Measurements from ENCODE around the gene KRTAP29-1.
"Not testable (repeated sequence)": the region's sequence is repeated elsewhere in the genome, so short reads cannot be mapped to it uniquely, and the experiment has no call there.

KRTAP29-1 gene

DNA sequence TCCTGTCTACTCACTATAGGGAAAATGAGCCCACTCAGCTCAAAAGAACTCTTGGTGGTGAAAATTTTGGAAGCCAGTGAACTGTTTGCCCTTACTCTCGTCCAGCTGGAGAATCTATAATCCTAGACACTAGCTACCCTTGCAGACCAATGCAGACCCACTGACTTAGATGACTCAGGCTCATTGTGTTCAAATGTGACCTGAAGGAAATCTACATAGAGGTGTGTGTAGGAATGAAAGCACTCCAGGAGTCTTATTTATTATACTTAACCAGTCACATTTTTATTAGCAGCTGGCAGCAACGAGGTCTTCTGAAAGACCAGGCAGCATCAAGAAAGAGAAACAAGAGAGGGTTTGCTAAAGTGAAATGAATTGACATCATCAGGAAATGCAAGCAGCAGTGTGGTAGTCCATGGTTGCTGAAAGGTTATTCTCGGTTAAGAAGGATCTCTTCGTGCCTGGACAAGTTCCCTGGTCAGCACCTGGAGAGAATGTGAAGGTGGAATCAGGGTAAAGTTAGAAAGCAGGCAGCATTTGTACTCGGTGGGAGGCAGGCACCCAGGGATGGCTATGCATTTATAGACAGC is 1.4 kb downstream of the KRTAP29-1 start:
- no peak for DNase-seq

DNA sequence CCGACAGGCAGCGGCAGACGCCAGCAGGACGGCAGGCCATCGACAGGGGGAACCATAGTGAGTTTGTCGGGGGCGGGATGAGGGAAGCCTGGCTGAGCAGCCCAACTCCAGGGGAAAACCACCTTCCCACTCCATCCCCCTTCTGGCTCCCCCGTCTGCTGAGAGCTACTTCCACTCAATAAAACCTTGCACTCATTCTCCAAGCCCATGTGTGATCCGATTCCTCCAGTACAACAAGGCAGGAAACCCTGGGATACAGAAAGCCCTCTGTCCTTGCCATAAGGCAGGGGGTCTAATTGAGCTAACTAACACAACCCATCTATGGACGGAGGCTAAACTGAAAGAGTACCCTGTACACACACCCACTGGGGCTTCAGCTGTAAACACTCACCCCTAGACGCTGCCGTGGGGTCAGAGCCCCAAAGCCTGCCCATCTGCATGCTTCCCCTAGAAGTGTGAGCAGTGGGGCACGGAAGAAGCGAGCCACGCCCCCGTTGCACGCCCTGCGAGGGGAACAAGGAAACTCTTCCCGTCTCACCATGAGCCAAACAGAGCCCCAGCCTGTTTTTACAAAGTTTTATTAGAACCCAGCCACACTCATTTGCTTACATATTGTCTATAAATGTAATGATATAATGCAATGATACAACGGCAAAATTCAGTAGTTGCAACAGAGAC is 4.1 kb downstream of the KRTAP29-1 start:
- no peak for DNase-seq

DNA sequence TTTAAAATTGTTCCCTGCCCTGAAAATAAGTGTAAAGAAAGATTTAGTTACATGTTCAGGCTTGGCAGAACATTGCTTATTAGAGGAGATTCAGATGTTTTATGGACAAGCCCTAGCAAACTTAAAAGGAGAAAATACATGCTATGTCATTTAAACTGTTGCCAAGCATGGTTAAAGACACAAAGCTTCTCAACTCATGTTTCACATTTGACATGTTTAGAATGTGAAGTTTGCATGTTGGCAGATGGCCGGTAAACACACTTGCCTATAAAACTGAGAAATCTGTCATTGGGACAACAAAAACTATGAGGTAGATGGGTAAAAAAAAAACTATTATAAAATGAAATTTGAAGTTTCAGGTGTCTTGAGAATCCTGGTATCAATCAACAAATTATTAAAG is 5.8 kb downstream of the KRTAP29-1 start:
- DNase-seq: no peak

DNA sequence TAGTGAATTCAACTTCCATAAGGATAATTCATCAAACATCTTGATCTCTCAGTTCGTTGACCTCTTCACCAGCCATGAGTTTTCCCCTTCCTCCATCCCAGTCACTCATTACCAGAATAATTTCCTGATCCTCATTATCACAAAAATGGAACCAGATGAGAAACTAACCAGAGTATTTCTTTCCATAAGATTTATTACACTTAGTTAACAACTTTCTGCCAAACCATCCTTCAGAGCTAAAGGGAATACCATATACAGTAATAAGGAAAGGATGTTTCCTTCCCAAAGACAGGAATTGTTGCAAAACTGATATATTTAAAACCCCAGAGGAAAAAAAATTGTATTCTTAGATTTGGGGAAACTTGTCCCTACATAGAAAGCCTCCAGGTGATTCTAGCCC is 8.6 kb downstream of the KRTAP29-1 start:
- no peak for DNase-seq

DNA sequence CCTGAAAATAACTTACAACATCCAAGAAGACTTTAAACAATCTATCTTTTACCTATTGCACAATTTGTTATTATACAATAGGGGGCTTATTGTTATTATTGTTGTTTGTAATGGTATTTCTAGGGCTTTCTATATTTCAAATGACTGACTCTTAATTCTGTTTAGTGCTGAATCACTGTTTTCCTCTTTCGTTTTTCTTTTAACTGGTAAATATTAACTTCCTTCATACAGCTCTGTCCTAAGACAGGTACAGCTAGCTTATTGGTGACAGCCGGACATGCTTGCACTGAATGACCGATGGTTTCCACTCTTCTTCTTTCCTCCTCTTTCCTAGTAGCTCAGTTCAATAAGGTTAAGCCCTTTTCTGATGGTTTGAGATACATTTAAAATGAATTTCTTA is 15.6 kb downstream of the KRTAP29-1 start:
- DNase-seq: no peak

DNA sequence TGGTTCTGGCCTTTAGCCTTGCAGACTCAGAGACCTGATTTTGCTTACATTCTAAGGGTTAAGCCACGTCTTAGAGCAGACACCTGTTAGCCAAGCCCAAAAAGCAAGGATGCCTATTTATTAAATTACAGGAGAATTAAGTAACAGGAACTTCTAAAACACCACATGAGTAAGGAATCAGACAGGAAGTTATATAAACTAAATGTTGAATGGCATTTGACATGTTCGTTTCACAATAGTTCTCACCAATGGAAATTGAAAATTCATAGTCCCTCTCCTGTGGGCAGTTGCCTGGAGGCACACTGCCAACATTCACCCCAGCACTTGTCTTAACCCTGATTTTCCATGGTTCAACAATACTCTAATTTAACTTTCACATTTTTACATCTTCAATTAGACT is 18.1 kb downstream of the KRTAP29-1 start:
- no peak for DNase-seq

DNA sequence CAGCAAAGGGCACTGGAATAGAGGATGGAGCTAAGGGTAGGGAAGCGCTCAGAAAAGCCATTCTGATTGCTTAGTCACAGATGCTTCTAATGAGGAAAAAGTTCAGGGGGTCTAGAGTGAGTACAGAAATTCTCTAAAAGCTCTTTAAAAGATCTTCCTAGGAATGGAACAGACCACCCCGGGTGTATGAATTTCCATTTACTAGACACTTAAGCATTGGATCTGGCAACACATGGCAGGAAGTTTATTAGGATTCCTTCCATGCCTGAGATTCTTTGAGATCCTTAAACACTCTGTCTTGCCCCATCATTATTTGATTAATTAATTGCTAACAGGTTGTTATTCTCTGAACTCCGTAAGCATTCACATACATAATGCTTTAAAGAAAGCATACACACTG is 18.6 kb downstream of the KRTAP29-1 start:
- no peak for DNase-seq

DNA sequence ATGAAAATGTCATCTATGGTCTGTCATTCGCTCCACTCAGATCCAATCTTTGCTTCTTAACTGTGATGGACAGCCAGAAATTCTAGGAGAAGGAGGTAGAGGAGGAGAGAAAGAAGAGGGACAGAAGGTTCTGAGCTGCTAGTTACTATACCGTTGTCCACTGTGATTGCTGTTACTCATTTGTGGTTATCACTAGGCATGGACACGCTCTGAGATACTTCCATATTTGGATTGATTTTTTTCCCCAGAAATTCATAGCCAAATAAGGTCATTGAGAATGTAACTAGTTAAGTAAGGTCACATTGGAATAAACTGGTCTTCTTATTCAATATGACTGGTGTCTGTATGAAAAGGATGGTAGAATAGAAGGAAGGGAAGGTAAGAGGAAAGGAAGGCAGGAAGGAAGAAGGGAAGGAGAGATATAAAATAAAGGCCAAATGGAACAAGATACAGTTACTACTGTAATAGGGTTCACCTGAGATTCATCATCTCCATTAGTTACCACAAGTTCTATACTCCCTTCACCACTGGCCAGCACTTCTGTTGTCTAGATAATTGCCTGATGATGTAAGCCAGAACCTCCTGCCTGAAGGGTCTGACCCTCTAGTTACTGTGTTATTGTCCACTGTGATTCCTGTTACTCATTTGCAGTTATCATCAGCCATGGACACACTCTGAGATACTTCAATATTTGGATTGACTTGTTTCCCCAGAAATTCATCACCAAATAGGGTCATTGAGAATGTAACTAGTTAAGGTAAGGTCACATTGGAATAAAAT is 24.3 kb downstream of the KRTAP29-1 start:
- no peak for DNase-seq

DNA sequence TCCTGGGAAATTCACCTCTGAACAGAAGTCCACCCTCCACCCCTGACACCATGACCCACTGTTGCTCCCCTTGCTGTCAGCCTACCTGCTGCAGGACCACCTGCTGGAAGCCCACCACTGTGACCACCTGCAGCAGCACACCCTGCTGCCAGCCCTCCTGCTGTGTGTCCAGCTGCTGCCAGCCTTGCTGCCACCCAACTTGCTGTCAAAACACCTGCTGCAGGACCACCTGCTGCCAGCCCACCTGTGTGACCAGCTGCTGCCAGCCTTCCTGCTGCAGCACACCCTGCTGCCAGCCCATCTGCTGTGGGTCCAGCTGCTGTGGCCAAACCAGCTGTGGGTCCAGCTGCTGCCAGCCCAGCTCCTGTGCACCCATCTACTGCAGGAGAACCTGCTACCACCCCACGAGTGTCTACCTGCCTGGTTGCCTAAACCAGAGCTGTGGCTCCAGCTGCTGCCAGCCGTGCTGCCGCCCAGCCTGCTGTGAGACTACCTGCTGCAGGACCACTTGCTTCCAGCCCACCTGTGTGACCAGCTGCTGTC is 26.9 kb downstream of the KRTAP29-1 start, which contains the start of gene KRTAP9-7:
Gene KRTAP9-7 (plus strand): TSS at position 51 of the 543 bp plus-strand sequence. CDS start 0 bp downstream, at position 51.
- DNase-seq: not testable (repeated sequence)

DNA sequence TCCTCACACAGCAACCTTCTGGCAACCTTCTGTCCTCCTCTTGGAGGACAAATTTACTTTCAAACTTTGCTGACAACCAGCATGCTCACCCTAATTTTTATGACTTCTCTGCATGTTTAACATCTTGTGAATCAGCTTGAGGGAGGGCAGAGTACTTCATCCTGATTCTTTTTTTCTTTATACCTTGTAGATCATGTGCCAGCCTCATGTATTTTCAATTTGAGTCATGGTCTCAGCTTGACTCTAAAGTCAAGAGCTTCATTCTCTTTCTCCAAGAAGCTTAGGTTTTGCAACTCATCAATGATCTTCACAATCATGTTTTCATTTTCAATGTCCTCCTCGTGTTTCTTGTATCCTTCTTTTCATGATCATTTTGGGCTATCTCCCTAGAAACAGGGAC is 30.8 kb downstream of the KRTAP29-1 start:
- no peak for DNase-seq

DNA sequence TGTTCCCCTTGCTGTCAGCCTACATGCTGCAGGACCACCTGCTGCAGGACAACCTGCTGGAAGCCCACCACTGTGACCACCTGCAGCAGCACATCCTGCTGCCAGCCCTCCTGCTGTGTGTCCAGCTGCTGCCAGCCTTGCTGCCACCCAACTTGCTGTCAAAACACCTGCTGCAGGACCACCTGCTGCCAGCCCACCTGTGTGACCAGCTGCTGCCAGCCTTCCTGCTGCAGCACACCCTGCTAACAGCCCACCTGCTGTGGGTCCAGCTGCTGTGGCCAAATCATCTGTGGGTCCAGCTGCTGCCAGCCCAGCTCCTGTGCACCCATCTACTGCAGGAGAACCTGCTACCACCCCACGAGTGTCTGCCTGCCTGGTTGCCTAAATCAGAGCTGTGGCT is 31.3 kb downstream of the KRTAP29-1 start:
- not testable (repeated sequence) for DNase-seq

DNA sequence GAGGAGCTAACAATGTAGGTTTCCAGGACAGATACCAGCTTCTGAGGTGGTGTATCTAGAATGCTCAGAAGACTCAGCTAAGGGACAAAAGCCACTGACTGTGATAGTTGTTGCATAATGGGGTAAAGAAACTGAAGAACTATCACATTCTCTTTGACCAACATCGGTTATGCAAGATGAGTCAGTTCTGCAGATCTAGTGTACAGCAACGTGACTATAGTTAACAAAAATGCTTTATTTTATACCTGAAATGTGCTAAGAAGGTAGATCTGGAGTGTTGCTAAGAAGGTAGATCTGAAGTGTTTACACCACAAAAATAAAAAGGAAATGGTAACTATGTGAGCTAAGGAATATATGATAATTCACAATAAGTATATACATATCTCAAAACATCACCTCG is 34.9 kb downstream of the KRTAP29-1 start:
- no peak for DNase-seq

DNA sequence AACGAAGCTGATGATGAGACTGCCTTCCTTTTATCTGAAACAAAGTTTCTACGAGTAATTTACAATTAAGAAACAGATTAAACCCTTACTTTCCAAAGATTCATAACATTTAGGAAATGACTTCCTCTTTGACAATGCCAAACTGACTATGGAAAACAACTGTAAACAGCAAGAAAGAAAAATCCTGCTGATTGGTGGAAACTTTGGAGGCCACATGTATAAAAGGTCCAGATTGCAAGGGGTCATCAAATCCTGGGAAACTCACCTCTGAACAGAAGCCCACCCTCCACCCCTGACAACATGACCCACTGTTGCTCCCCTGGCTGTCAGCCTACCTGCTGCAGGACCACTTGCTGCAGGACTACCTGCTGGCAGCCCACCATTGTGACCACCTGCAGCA is 37.6 kb downstream of the KRTAP29-1 start, which contains the start of gene KRTAP9-6:
Gene KRTAP9-6 (plus strand): TSS at position 301 of the 400 bp plus-strand sequence. CDS start 0 bp downstream, at position 301.
- no peak for DNase-seq

DNA sequence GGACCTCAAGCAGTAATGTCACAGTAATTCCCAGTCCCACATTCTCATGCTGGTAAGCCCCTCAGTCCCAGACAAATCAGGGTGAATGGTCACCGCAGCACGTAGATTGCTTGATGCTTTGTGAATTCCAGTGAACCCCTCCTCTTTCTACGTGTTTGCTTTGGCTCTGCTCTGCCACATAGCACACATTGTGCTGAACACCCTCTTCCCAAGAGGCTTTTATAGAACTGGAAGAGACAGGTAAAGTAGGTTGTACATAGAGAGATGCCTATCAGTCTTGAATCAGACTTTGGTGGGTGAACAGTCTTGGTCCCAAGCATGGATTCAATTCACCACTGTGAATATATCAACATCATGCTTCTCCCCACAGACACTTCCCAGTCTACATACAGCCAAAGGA is 38.1 kb downstream of the KRTAP29-1 start:
- DNase-seq: no peak

DNA sequence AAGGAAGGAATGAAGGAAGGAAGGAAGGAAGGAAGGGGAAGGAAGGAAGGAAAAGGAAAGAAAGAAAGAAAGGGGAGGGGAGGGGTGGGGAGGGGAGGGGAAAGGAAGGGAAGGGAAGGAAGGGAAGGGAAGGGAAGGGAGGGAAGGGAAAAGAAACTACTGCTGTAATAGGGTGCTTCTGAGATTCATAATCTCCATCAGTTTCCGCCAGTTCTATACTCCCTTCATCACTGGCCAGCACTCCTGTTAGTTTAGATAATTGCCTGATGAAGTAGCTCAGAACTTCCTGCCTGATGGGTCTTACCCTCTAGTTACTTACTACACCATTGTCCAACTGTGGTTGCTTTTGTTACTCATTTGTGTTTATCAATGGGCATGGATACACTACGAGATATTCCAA is 39.4 kb downstream of the KRTAP29-1 start:
- no peak for DNase-seq

DNA sequence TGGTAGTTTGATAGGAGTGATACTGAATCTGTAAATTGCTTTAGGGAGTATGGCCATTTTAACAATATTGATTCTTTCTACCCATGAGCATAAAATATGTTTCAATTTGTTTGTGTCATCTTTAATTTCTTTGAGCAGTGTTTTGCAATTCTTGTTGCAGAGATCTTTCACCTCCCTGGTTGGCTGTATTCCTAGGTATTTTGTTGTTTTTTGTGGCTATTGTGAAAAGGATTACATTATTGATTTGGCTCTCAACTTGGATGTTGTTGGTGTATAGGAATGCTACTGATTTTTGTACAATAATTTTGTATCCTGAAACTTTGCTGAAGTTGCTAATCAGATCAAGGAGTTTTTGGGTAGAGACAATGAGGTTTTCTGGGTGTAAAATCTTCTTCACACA is 44.2 kb downstream of the KRTAP29-1 start:
- no peak for DNase-seq

DNA sequence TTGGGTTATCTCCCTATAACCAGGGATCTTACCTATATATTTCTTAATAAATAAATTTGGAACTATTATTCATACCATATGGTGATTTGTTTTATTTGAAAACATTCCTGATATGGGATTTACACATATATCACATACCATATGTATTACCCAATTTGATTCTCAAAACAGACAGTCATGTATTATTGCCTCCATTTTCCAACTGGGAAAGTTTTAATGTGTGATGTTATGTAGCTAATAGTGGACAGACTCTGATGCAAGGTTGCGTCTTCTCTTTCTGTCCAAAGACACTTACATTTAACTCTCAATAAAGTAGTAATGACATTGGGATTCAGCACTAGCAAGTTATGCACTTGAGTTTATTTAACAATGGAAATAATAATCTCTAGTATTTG is 46.4 kb downstream of the KRTAP29-1 start:
- DNase-seq: no peak

DNA sequence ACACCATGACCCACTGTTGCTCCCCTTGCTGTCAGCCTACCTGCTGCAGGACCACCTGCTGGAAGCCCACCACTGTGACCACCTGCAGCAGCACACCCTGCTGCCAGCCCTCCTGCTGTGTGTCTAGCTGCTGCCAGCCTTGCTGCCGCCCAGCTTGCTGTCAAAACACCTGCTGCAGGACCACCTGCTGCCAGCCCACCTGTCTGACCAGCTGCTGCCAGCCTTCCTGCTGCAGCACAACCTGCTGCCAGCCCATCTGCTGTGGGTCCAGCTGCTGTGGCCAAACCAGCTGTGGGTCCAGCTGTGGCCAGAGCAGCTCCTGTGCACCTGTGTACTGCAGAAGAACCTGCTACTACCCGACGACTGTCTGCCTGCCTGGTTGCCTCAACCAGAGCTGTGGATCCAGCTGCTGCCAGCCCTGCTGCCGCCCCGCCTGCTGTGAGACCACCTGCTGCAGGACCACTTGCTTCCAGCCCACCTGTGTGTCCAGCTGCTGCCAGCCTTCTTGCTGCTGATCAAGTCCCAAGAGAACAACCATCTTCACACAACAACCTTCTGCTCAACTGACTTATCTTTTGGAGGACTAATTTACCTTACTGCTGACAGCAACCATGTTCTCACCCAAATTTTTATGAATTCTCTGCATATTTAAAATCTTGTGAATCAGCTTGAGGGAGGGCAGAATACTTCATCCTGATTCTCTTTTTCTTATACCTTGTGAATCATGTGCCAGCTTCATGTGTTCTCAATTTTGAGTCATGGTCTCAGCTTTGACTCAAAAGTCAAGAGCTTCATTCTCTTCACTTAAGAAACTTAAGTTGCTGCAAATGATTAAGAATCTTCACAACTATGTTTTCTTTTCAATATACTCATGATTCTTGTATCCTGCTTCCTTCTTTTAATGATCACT is 47.0 kb downstream of the KRTAP29-1 start, which contains the start of gene KRTAP9-9:
Gene KRTAP9-9 (plus strand): TSS at position 4 of the 910 bp plus-strand sequence.
- DNase-seq: not testable (repeated sequence)

DNA sequence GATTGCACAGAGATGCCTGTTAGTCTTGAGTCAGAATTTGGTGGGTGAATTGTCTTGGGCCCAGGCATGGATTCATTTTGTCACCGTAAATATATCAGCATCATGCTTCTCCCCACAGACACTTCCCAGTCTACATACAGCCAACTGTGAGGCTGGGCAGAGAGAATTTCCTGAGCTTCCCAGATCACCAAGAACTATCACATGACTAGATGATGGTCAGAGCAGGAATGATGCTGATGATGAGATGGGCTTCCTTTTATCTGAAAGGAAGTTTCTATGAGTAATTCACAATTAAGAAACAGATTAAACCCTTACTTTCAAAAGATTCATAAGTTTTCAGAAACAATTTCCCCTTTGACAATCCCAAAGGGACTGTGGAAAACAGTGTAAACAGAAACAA is 47.8 kb downstream of the KRTAP29-1 start:
- no peak for DNase-seq

Data from nucleus accumbens (tissue), 56 donors.